GM10248 (cell line): Measurements from ENCODE around the gene IGFL4.

Experiments
- CTCF ChIA-PET: fragments of 300-600 bp; sonication (Branson Sonifier 250); formaldehyde crosslinking; extraction: SDS; loops from one replicate; lab custom pipeline; 2021; ENCODE audit warnings: antibody characterized with exemption; lab: Yijun Ruan, JAX
- POLR2A ChIA-PET: fragments of 350-650 bp; sonication (Branson Sonifier 250); formaldehyde crosslinking; extraction: SDS; loops from one replicate; lab custom pipeline; 2020; ENCODE audit warnings: antibody characterized with exemption; lab: Yijun Ruan, JAX
- DNase-seq: peaks from one replicate; pipeline ENCODE4 v3.0.0; 2012; ENCODE audit errors: extremely low spot score
- CTCF ChIP-seq: IDR thresholded peaks from 2 replicates; pipeline ENCODE4 v1.5.1; 2012; ENCODE audit warnings: mild to moderate bottlenecking, low read depth; ENCODE audit errors: extremely low read depth, missing control alignments, control extremely low read depth

The IGFL4 gene

GRCh38 chr19:46049597-46049996 is 8.8 kb upstream of the IGFL4 start:
- DNase-seq, result no peak
- POLR2A ChIA-PET, result no interaction called here
- CTCF ChIA-PET, result interaction anchor here (0.9 to 4.7 kb wide), 4 partner anchors 10 to 54 kb away, joined by 3 to 18 read pairs (median 4); partner anchors contain the start of gene CCDC61
- TF ChIP-seq CTCF, result peak; percentile 11

- POLR2A ChIA-PET, result no interaction called here
- DNase-seq, result no peak
- TF ChIP-seq CTCF, result no peak
- CTCF ChIA-PET, result interaction anchor here (1.1 to 2.8 kb wide), 3 partner anchors 11 to 145 kb away, joined by 3 to 10 read pairs (median 3); no protein-coding TSS in a partner anchor
Observed at GRCh38 chr19:46043519-46043918, 2.7 kb upstream of the IGFL4 start.

- no peak for TF ChIP-seq CTCF
- POLR2A ChIA-PET, result no interaction called here
- CTCF ChIA-PET, result interaction anchor here (1.0 to 1.6 kb wide), 6 partner anchors 10 to 222 kb away, joined by 3 to 19 read pairs (median 4); no protein-coding TSS in a partner anchor
- DNase-seq, result no peak
Observed at GRCh38 chr19:46042252-46042883, 1.6 kb upstream of the IGFL4 start.

- no peak for DNase-seq
- TF ChIP-seq CTCF, result no peak
- POLR2A ChIA-PET, result no interaction called here
- CTCF ChIA-PET, result interaction anchor here (1.6 to 1.7 kb wide), 2 partner anchors 12 to 23 kb away, joined by 5 to 10 read pairs; no protein-coding TSS in a partner anchor
Observed at GRCh38 chr19:46040125-46040524, 677 bp downstream of the IGFL4 start.

GRCh38 chr19:46036744-46037128 is 4.1 kb downstream of the IGFL4 start:
- CTCF ChIA-PET, result interaction anchor here (1.2 to 1.7 kb wide), 3 partner anchors 8 to 228 kb away, joined by 3 to 9 read pairs (median 5); no protein-coding TSS in a partner anchor
- DNase-seq, result no peak
- POLR2A ChIA-PET, result no interaction called here
- TF ChIP-seq CTCF, result no peak

GRCh38 chr19:46035986-46036743 is 4.6 kb downstream of the IGFL4 start:
- POLR2A ChIA-PET, result no interaction called here
- CTCF ChIA-PET, result interaction anchor here (1.0 to 1.7 kb wide), 3 partner anchors 8 to 229 kb away, joined by 3 to 9 read pairs (median 5); no protein-coding TSS in a partner anchor
- TF ChIP-seq CTCF, result no peak
- DNase-seq, result no peak
